NT2/D1 (cell line): ENCODE data around the gene GABRR2.

Experiments used
- SUZ12 ChIP-seq: IDR thresholded peaks from 2 replicates; pipeline ENCODE4 v1.6.1; 2011; ENCODE audit not compliant: insufficient read length, insufficient read depth; ENCODE audit errors: extremely low read depth
- ZNF274 ChIP-seq: IDR thresholded peaks from 2 replicates; pipeline ENCODE4 v1.6.1; 2011; ENCODE audit warnings: mild to moderate bottlenecking, low read depth, low read length

DNA sequence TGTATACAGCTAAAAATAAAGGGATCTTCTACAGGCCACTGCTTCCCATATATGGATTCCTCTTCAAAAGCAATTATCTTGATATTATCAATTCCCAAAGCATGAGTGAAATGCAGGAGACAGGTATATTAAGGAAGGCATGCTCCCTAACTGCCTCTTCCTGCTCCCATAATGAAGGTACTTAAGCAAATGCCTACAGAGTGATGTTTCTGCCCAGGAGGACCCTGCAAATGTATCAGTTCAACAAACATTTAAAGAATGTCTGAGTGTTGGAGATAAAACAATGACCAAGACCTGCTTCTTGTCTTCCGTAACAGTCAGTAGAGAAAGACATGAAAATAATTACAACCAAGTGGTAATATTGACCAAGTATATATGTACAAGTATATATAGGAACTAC, 33.3 kb upstream of the GABRR2 start:
- TF ChIP-seq ZNF274 (no peak), SUZ12 (no peak)
